HUES6 (cell line): ENCODE data around the gene MAML2.
"Not testable (repeated sequence)": the region's sequence is repeated elsewhere in the genome, so short reads cannot be mapped to it uniquely, and the experiment has no call there.

ENCODE experiments used
- H3K27ac ChIP-seq: 2 replicates; pipeline ENCODE4 v1.7.0; 2013; ENCODE audit warnings: low read depth, mild to moderate bottlenecking, low read length, inconsistent platforms
- H3K27me3 ChIP-seq: 2 replicates; pipeline ENCODE4 v1.6.1; 2013; ENCODE audit warnings: low read length; ENCODE audit not compliant: control insufficient read depth, insufficient read depth
- H3K36me3 ChIP-seq: 2 replicates; pipeline ENCODE4 v1.6.1; 2013; ENCODE audit warnings: low read length; ENCODE audit not compliant: control insufficient read depth, insufficient read depth
- H3K4me1 ChIP-seq: 2 replicates; pipeline ENCODE4 v1.6.1; 2013; ENCODE audit warnings: low read length; ENCODE audit not compliant: control insufficient read depth, insufficient read depth
- H3K4me3 ChIP-seq: 2 replicates; pipeline ENCODE4 v1.5.1; 2013; ENCODE audit warnings: low read depth, low read length
- H3K9ac ChIP-seq: one replicate; pipeline ENCODE4 v1.6.1; 2013; ENCODE audit warnings: mild to moderate bottlenecking, low read length
- H3K9me3 ChIP-seq: 2 replicates; pipeline ENCODE4 v1.6.1; 2013; ENCODE audit warnings: low read depth, low read length; ENCODE audit not compliant: control insufficient read depth, insufficient read depth

Gene MAML2

GRCh38 chr11:96278039-96278897, 64.7 kb downstream of the MAML2 start:
- peaks cover 41% of the 10 kb centered on the region for H3K4me1 ChIP-seq
- no peak overlapping the region for H3K27ac ChIP-seq
- no peaks in the 10 kb centered on the region for H3K9me3 ChIP-seq
- H3K4me3 ChIP-seq = no peak overlapping the region
- H3K27me3 ChIP-seq = no peaks in the 10 kb centered on the region
- H3K36me3 ChIP-seq = no peaks in the 10 kb centered on the region
- H3K9ac ChIP-seq = no peak overlapping the region

- Histone ChIP-seq H3K4me1 (peaks cover 47% of the 10 kb centered on the region), H3K36me3 (no peaks in the 10 kb centered on the region), H3K9me3 (no peaks in the 10 kb centered on the region), H3K9ac (no peak overlapping the region), H3K27ac (no peak overlapping the region), H3K27me3 (no peaks in the 10 kb centered on the region), H3K4me3 (no peak overlapping the region)
Observed at GRCh38 chr11:96277696-96278038, 65.3 kb downstream of the MAML2 start.

GRCh38 chr11:96276836-96277235, 66.2 kb downstream of the MAML2 start:
- Histone ChIP-seq H3K4me1 (peaks cover 50% of the 10 kb centered on the region), H3K27me3 (no peaks in the 10 kb centered on the region), H3K9ac (no peak overlapping the region), H3K27ac (no peak overlapping the region), H3K36me3 (no peaks in the 10 kb centered on the region), H3K9me3 (no peaks in the 10 kb centered on the region), H3K4me3 (no peak overlapping the region)

GRCh38 chr11:96275801-96276594, 67.0 kb downstream of the MAML2 start:
- Histone ChIP-seq H3K27me3 (no peaks in the 10 kb centered on the region), H3K36me3 (no peaks in the 10 kb centered on the region), H3K4me3 (no peak overlapping the region), H3K9ac (no peak overlapping the region), H3K4me1 (peaks cover 48% of the 10 kb centered on the region), H3K27ac (no peak overlapping the region), H3K9me3 (no peaks in the 10 kb centered on the region)

- Histone ChIP-seq H3K27me3 (no peaks in the 10 kb centered on the region), H3K4me1 (peaks cover 24% of the 10 kb centered on the region), H3K27ac (no peak overlapping the region), H3K9ac (no peak overlapping the region), H3K9me3 (peaks cover 8% of the 10 kb centered on the region; the same call in 1 of the 2 replicates), H3K4me3 (no peak overlapping the region), H3K36me3 (no peaks in the 10 kb centered on the region)
Observed at GRCh38 chr11:96273507-96273906, 69.5 kb downstream of the MAML2 start.

- peak overlapping the region; percentile 10; the same call in 1 of the 2 replicates for H3K4me3 ChIP-seq
- H3K4me1 ChIP-seq = peaks cover 18% of the 10 kb centered on the region
- H3K9me3 ChIP-seq = peaks cover 9% of the 10 kb centered on the region; the same call in 1 of the 2 replicates
- H3K27me3 ChIP-seq = no peaks in the 10 kb centered on the region
- H3K9ac ChIP-seq = no peak overlapping the region
- peak overlapping the region; percentile 65; the same call in 1 of the 2 replicates for H3K27ac ChIP-seq
- no peaks in the 10 kb centered on the region for H3K36me3 ChIP-seq
Observed at GRCh38 chr11:96272529-96273222, 70.3 kb downstream of the MAML2 start.

GRCh38 chr11:96271777-96272176, 71.2 kb downstream of the MAML2 start:
- no peak overlapping the region for H3K4me3 ChIP-seq
- no peak overlapping the region for H3K27ac ChIP-seq
- H3K4me1 ChIP-seq = peaks cover 18% of the 10 kb centered on the region
- H3K27me3 ChIP-seq = no peaks in the 10 kb centered on the region
- H3K9ac ChIP-seq = no peak overlapping the region
- peaks cover 9% of the 10 kb centered on the region; the same call in 1 of the 2 replicates for H3K9me3 ChIP-seq
- no peaks in the 10 kb centered on the region for H3K36me3 ChIP-seq

GRCh38 chr11:96271352-96271751, 71.6 kb downstream of the MAML2 start:
- not testable (repeated sequence) for H3K27me3 ChIP-seq, H3K27ac ChIP-seq, H3K4me3 ChIP-seq, H3K36me3 ChIP-seq, H3K9ac ChIP-seq, H3K9me3 ChIP-seq
- H3K4me1 ChIP-seq = peaks cover 17% of the 10 kb centered on the region

GRCh38 chr11:96268527-96268926, 74.5 kb downstream of the MAML2 start:
- not testable (repeated sequence) for H3K27ac ChIP-seq, H3K4me3 ChIP-seq, H3K9me3 ChIP-seq, H3K27me3 ChIP-seq, H3K9ac ChIP-seq, H3K36me3 ChIP-seq
- peaks cover 10% of the 10 kb centered on the region for H3K4me1 ChIP-seq

GRCh38 chr11:96267496-96268032, 75.4 kb downstream of the MAML2 start:
- Histone ChIP-seq H3K4me3 (no peak overlapping the region), H3K27me3 (no peaks in the 10 kb centered on the region), H3K9ac (no peak overlapping the region), H3K4me1 (peaks cover 2% of the 10 kb centered on the region), H3K27ac (no peak overlapping the region), H3K36me3 (no peaks in the 10 kb centered on the region), H3K9me3 (peaks cover 9% of the 10 kb centered on the region; the same call in 1 of the 2 replicates)
